HG03432 (cell line): ENCODE measurements around the gene TEDC1.

Source experiments
- ATAC-seq: cut with Tn5 transposase; IDR thresholded peaks from one replicate; pipeline ENCODE4 v1.9.1; 2021; ENCODE audit warnings: mild to moderate bottlenecking, moderate library complexity; ENCODE audit not compliant: unreplicated experiment

TEDC1 gene

GRCh38 chr14:105495101-105495989, 4.3 kb downstream of the TEDC1 start:
- ATAC-seq = no peak

DNA sequence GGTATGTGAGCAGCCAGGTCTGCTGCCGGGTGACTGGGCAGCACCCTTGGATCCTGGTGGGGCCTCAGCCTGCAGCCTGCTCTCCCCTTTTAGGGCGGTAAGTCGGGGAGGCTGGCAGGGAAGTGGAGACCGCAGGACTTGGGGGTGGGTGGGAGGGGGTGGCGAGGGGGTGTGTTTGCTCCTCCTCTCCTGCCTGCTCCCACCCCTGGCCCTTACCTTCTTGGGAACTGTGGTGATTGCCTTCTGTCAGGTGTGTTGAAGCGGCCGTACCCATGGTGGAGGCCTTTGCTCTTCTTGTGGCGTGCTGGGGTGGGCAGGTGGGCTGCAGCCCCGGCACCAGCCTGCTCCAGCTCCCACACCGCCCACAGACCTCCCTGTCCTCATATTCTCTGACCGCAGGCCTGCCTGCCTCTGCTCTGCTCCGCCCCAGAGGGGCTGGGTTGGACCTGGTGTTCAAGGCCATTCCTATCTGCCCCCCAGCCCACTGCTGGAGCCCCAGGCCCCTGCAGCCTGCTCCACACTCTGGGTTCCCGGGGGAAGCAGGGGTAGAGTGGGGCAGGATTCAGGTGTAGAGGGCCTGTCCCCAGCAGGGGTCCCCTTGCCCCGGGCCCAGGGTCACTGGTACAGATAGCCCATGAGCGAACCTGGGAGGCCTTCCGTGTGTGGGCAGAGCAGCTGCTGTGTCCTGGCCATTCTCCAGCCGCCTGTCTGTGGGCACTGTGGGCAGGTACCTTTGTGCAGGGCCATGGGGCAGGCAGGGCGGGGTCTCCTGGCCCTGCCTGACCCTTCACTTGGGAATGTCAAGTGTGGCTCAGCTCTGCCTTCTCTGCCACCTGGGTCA, 5.2 kb downstream of the TEDC1 start:
- no peak for ATAC-seq

GRCh38 chr14:105496831-105497591, 6.0 kb downstream of the TEDC1 start:
- no peak for ATAC-seq

GRCh38 chr14:105497671-105498429, 6.8 kb downstream of the TEDC1 start:
- ATAC-seq = no peak

GRCh38 chr14:105498430-105499255, 7.6 kb downstream of the TEDC1 start:
- no peak for ATAC-seq

DNA sequence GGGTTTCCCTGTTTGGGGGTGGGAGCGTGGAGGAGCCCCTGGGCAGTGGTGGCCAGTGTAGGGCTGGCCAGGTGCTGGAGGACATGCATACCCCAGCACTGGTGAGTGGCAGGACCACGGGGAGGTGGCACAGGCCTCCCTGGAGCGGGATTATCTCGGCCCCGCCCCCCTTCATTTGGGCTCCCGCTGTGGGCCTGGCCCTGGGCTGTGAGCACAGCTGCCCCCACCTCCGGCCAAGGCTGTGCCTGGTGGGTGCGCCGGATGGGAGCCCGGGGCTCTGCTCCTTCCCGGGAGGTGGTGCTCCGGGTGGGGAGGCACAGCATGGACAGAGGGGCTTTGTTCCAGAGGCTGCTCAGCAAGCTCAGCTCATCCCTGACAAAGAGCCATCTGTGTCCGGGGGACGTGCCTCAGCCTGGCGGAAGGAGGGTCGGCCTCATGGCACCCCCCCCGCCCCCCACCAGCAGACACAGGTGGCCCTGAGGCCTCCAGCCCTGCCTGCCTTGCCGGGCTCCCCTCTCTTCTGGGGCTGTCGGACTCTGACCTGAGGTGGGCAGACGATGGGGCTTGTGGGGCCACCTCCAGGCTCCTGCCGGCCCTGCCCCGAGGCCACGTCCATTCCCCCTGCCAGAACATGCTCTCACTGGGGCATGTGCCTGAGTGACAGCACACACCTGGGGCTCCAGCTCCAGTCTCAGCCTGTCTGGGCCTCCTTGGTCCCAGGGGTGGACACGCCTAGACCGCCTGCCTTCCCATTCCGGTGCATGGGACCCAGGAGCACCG, 8.4 kb downstream of the TEDC1 start:
- no peak for ATAC-seq

GRCh38 chr14:105500036-105500725, 9.1 kb downstream of the TEDC1 start:
- ATAC-seq = no peak

- no peak for ATAC-seq
Observed at GRCh38 chr14:105500726-105501101, 9.7 kb downstream of the TEDC1 start.

GRCh38 chr14:105501504-105502291, 10.7 kb downstream of the TEDC1 start:
- no peak for ATAC-seq

DNA sequence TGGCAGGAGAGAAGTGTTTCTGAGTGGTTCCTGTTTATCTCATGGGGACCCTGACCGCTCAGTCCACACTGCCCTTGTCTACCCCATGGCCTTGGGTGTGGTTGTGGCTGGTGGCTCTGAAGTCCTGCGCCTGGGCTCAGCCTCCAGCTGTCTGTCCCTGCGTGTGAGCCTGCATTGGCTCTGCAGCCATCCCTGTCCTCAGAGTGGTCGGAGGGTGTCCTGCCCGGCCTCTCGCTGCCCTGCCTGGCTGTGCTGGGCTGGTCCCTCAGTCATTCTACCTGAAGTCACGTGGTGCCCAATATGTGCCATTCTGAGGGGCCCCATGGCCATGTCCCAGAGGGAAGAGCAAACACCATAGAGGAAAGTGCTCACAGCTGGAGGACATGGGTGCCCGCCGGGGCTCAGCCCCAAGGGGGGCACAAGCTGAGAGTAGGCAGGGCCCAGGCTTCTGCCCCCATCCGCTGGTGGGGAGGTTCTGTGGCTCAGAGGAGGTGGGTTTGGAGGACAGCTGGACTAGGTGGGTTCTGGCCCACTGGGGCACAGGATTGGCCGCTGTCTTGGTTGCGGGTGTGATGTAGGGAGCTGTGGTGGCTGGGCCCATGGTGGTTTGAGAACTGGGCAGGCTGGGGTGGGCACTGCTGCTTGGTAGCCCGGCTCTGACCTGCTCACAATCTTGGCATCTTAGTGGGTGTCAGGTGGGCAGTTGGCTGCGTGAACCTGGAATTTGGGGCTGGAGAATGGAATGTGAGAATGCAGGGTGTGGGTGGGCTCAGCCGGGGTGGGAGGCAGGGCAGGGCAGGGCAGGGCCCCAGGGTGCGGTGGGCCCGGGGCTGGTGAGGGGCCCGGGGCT, 11.6 kb downstream of the TEDC1 start:
- ATAC-seq = no peak

DNA sequence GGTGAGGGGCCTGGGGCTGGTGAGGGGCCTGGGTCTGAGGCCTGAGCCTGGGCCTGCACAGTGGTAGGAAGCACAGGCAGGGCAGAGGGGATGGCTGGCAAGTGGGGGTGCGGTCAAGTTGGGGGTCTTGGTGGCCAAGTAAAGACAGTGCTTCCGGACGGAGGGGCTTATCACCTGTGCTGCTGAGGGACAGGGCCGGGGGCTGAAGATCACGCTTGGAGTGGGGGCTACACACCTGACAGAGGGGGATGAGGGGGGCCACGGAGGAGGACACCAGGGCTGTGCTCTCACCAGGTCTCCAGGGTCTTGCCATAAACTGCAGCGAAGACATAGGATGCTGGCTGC, 12.2 kb downstream of the TEDC1 start:
- no peak for ATAC-seq

- ATAC-seq = no peak
Observed at GRCh38 chr14:105503935-105504692, 13.1 kb downstream of the TEDC1 start.

DNA sequence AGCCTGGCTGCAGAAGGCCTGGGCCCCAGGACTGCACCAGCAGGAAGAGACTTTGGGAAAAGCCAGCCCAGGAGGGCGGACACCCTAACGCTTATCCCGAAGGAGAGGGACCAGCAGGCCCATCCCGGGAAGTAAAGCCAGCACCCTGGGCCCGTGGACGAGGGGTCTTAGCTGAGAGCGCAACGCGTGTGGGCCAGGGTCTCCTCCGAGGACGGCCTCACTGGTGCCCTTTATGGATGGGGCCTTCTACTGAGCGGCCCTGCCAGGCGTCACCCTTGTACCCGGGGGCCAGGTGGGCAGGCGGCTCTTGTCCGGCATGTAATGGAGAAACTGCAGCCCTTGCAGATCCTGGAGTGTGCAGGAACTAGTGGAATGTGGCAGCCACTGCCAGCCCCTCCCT, 14.1 kb downstream of the TEDC1 start:
- ATAC-seq = no peak

GRCh38 chr14:105507247-105507646, 16.2 kb downstream of the TEDC1 start:
- no peak for ATAC-seq

DNA sequence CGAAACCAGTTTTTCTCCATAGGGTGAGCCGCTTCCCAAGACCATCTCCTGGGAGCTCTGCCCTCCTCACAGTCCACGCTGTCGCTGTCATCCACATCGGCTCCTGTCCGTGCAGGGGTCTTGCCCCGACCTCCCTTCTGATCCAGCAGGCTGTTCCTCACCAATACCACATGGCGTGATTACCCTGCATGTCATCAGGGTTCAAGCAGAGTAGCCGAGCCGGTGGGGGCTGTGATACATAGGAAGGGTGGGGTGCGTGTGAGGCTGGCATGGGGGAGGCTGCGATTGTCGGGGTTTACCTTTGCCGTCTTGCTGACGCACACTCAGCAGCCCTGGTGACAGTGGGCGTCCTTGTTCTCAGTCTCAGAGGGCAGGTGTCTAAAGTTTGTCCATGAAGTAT, 17.0 kb downstream of the TEDC1 start:
- no peak for ATAC-seq

DNA sequence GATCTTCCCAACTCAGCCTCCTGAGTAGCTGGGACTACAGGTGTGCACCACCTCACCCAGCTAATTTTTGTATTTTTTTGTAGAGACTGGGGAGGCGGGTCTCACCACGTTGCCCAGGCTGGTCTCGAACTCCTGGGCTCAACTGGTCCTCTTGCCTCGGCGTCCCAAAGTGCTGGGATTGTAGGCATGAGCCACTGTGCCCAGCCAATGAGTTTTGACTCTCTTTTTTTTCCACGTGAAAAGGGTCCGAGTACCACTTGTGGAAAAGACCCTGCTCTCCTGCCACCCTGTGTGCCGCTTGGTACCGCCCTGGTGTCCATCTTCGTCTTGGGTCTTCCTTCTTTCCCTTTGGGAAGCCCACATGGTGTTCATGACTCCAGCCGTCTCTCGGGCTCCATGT, 17.6 kb downstream of the TEDC1 start:
- ATAC-seq = no peak
